BJ (cell line): Measurements from ENCODE around the gene CCDC9. TPM values are rescaled to one million over a fixed set of nuclear protein-coding genes. Genes with fewer than 3 reads are reported as not detected.
"Not testable (repeated sequence)": the region's sequence is repeated elsewhere in the genome, so short reads cannot be mapped to it uniquely, and the experiment has no call there.

Experiments used
- CTCF ChIA-PET: fragments of 350-600 bp; formaldehyde crosslinking; extraction: SDS; loops from one replicate; lab custom pipeline; 2021; ENCODE audit warnings: antibody characterized with exemption, inconsistent platforms; lab: Yijun Ruan, JAX
- POLR2A ChIA-PET: fragments of 300-600 bp; sonication (Branson Sonifier 250); formaldehyde crosslinking; extraction: SDS; loops from one replicate; lab custom pipeline; 2021; ENCODE audit warnings: antibody characterized with exemption; lab: Charles Lee
- DNase-seq: peaks from one replicate; pipeline ENCODE4 v3.0.0-alpha.2; 2011; ENCODE audit warnings: low read depth
- H3K27me3 ChIP-seq: 2 replicates; pipeline ENCODE4 v1.6.0; 2011; ENCODE audit warnings: low read length; ENCODE audit not compliant: control insufficient read depth, insufficient read depth
- H3K36me3 ChIP-seq: 2 replicates; pipeline ENCODE4 v1.5.1; 2011; ENCODE audit warnings: low read length; ENCODE audit not compliant: control insufficient read depth, insufficient read depth
- H3K4me3 ChIP-seq: 2 replicates; pipeline ENCODE4 v1.5.1; 2011; ENCODE audit warnings: low read depth, mild to moderate bottlenecking, control low read depth, low read length
- polyA plus RNA-seq: library from polyadenylated mRNA; depleted of rRNA; stranded (reverse); fragments of >200 nt; gene quantifications from 2 replicates; pipeline ENCODE4 v1.2.3, GENCODE V29; 2011
- TF ChIP-seq, protein P1 (sequence below): IDR thresholded peaks from 2 replicates; pipeline ENCODE4 v1.5.1; 2011; ENCODE audit warnings: low read depth, mild to moderate bottlenecking, control low read depth, inconsistent platforms, low read length, moderate library complexity; ENCODE audit not compliant: insufficient read depth

Gene CCDC9
- polyA plus RNA-seq, 1 experiment, result 4.1 TPM

DNA sequence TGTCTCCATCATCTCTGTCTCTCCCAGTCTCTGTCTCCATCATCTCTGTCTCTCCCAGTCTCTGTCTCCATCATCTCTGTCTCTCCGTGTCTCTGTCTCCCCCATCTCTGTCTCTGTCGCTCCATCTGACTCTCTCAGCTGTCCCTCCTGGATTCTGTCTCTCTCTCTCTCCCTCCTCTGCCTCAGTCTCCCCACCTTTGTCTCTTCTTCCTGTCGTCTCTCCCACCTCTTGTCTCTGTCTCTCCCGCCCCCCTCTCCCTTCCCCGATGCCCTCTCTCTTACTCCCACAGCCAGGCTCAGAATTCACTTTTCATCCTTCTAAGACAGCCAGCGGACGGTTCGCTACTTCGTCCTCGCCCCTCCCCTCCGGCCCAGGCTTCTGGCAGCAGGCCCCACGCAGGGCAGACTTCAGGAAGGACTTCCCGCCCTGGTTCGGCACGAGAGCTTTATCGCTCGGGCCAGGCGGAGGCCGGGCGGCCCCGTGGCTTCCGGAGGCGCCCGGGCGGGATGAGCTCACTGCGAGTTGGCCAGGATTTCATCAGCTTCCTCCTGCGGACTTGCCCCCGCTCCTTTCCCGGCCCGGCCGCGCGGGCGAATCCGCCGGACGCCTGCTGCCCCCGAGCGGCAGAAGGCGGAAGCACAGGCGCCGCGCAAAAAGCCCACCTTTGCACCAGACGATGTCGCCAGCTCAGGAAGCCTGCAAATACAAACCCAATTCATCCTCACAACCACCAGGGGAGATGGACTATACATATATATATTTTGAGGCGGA is 12.4 kb upstream of the CCDC9 start:
- TF ChIP-seq, protein P1, sequence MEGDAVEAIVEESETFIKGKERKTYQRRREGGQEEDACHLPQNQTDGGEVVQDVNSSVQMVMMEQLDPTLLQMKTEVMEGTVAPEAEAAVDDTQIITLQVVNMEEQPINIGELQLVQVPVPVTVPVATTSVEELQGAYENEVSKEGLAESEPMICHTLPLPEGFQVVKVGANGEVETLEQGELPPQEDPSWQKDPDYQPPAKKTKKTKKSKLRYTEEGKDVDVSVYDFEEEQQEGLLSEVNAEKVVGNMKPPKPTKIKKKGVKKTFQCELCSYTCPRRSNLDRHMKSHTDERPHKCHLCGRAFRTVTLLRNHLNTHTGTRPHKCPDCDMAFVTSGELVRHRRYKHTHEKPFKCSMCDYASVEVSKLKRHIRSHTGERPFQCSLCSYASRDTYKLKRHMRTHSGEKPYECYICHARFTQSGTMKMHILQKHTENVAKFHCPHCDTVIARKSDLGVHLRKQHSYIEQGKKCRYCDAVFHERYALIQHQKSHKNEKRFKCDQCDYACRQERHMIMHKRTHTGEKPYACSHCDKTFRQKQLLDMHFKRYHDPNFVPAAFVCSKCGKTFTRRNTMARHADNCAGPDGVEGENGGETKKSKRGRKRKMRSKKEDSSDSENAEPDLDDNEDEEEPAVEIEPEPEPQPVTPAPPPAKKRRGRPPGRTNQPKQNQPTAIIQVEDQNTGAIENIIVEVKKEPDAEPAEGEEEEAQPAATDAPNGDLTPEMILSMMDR, result peak; percentile 93
- peak overlapping the region; percentile 55 for H3K4me3 ChIP-seq
- DNase-seq, result peak; percentile 80
- POLR2A ChIA-PET, result interaction anchor here (0.6 to 1.5 kb wide), 8 partner anchors 13 to 668 kb away, joined by 3 to 21 read pairs (median 8); partner anchors contain the start of gene CCDC9
- H3K27me3 ChIP-seq, result no peaks in the 10 kb centered on the region
- CTCF ChIA-PET, result interaction anchor here (0.6 to 7.1 kb wide), 32 partner anchors 11 to 428 kb away, joined by 3 to 339 read pairs (median 4); partner anchors contain the start of genes CCDC9, DHX34, INAFM1 and SAE1
- no peaks in the 10 kb centered on the region for H3K36me3 ChIP-seq

DNA sequence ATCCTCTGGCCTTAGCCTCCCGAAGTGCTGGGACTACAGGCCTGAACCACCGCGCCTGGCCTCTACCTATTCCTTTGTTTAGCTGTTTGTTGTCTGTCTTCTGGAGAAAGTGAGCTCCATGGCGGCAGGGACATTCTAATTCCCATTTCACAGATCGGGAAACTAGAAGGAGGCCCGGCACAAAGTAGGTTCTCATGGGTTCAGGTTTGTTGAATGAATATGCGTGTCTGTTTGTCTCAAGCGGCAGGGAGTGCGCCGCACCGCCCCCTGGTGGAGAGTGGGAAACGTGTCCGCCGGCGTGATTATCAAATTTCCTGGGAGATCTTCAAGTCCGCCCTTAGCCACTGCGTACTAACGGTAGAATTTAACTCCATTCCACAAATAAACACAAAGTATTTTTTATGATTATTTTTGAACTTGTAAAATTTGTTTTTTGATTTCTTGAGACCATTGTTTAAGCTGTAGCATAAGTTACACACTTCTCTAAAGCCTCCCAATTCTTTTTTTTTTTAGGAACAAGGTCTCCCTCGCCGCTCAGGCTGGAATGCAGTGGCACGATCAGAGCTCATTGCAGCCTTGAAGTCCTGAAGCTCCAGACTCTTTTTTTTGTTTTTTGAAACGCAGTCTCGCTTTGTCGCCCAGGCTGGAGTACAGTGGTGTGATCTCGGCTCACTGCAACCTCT is 8.9 kb upstream of the CCDC9 start:
- no peaks in the 10 kb centered on the region for H3K27me3 ChIP-seq
- POLR2A ChIA-PET, result no interaction called here
- no peaks in the 10 kb centered on the region for H3K36me3 ChIP-seq
- DNase-seq, result no peak
- CTCF ChIA-PET, result interaction anchor here (0.7 to 7.1 kb wide), 21 partner anchors 8 to 234 kb away, joined by 3 to 339 read pairs (median 4); partner anchors contain the start of genes CCDC9 and SAE1
- H3K4me3 ChIP-seq, result no peak overlapping the region
- TF ChIP-seq, protein P1, result peak; percentile 93

DNA sequence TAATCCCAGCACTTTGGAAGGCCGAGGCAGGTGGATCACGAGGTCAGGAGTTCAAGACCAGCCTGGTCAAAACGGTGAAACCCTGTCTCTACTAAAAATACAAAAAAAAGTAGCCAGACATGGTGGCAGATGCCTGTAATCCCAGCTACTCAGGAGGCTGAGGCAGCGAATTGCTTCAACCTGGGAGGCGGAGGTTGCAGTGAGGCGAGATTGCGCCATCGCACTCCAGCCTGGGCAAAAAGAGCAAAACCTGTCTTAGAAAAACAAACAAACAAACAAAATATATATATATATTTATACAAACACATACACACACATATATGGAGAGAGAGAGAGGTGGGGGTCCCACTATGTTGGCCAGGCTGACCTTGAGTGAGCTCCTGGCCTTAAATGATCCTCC is 3.3 kb upstream of the CCDC9 start:
- H3K4me3 ChIP-seq, H3K27me3 ChIP-seq, H3K36me3 ChIP-seq, DNase-seq, POLR2A ChIA-PET: not testable (repeated sequence)
- CTCF ChIA-PET, result interaction anchor here (0.9 to 5.9 kb wide), 4 partner anchors 7 to 103 kb away, joined by 4 to 85 read pairs (median 12); no protein-coding TSS in a partner anchor

DNA sequence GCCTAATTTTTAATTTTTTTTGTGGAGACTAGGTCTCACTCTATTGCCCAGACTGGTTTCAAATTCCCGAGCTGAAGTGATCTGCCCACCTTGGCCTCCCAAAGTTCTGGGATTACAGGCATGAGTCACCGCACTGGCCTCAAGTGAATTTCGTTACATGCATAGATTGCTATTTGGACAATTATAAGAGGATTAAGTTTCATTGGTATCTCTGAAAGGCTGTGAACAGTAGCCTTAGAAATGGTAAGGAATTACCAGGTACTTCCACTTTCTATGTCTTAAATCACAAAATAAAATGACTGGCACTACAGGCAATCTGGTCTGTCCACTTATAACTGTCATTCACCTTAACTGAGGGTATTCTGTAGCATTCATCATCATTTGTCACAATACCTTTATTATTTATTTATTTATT is 2.9 kb upstream of the CCDC9 start:
- ChIA-PET CTCF (interaction anchor here (0.9 to 5.9 kb wide), 4 partner anchors 8 to 104 kb away, joined by 4 to 85 read pairs (median 12); no protein-coding TSS in a partner anchor), POLR2A (no interaction called here)
- TF ChIP-seq, protein P1, result no peak
- peak; percentile 68 for DNase-seq
- Histone ChIP-seq H3K36me3 (peaks cover 1% of the 10 kb centered on the region; the same call in 1 of the 2 replicates), H3K4me3 (no peak overlapping the region), H3K27me3 (no peaks in the 10 kb centered on the region)

DNA sequence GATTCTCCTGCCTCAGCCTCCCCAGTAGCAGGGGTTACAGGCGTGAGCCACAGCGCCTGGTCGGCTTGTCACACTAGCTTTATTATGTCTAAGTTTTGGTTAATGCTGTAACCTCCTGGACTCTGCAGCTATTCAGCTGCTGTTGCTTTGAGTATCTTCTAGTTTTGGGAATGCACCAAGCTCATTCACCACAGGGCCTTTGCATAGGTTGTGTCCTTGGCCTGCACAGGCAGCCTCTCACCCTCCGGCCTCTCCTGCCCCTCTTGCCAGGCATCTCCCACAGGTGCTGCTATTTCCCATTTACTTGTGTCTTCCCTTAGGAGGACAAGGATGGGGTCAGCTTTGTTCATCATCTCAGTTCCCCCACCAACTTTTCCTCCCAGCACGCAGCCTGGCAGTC is 2.4 kb upstream of the CCDC9 start:
- TF ChIP-seq, protein P1, result no peak
- ChIA-PET POLR2A (no interaction called here), CTCF (interaction anchor here (1.4 to 5.9 kb wide), 3 partner anchors 8 to 104 kb away, joined by 6 to 85 read pairs (median 17); no protein-coding TSS in a partner anchor)
- DNase-seq, result no peak
- H3K27me3 ChIP-seq, result no peaks in the 10 kb centered on the region
- peaks cover 6% of the 10 kb centered on the region for H3K36me3 ChIP-seq
- H3K4me3 ChIP-seq, result no peak overlapping the region
